Measurements from ENCODE around the gene BPIFB6.

DNA sequence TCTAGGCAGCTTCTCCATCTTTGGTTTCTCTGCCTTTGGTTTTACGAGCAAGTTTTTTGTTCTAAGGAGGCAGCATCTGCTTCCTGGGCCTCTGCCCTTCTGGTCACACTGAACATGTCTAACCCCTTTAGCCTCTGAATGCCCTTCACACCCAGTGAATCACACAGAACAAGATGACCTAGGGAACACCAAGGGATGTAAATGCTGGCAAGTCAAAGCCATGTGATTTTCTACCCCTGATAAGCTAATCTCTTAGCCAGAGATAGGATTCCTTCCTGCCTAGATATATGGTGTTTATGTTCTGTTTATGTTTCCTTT is 7.2 kb upstream of the BPIFB6 start:
- TF ChIP-seq CTCF (IDR thresholded peaks at IDR 0.05; ENCODE audit: extremely low read depth in 1 of 2, insufficient read depth in 1 of 2, low read depth in 1 of 2, low read length in 2 of 2) (no peak), POLR2A (IDR thresholded peaks at IDR 0.05; ENCODE audit: low read depth, low read length) (no peak), POLR2AphosphoS5 (IDR thresholded peaks at IDR 0.05; ENCODE audit: insufficient read depth, low read depth, low read length) (no peak), MYC (IDR thresholded peaks at IDR 0.05; ENCODE audit: low read depth, low read length) (no peak), EZH2 (IDR thresholded peaks at IDR 0.05; ENCODE audit: borderline replicate concordance, low read depth, low read length, severe bottlenecking) (no peak), FOS (IDR thresholded peaks at IDR 0.05; ENCODE audit: borderline replicate concordance, insufficient read depth, low read length) (no peak)

Data from endothelial cell of umbilical vein (primary cell).